IPS DF 4.7 (cell line): ENCODE results near the gene LRRC36.

Experiments
- DNase-seq: peaks from one replicate; pipeline ENCODE4 v3.0.0-alpha.2; 2013; ENCODE audit warnings: low spot score; ENCODE audit errors: extremely low read depth

The LRRC36 gene

GRCh38 chr16:67294171-67294757 is 32.4 kb upstream of the LRRC36 start:
- DNase-seq, result no peak

- no peak for DNase-seq
Observed at GRCh38 chr16:67294938-67295361, 31.7 kb upstream of the LRRC36 start.

GRCh38 chr16:67296420-67296819 is 30.2 kb upstream of the LRRC36 start:
- DNase-seq, result no peak

GRCh38 chr16:67298277-67298676 is 28.3 kb upstream of the LRRC36 start:
- no peak for DNase-seq

- DNase-seq, result no peak
Observed at GRCh38 chr16:67299269-67299668, 27.3 kb upstream of the LRRC36 start.

GRCh38 chr16:67301080-67301782 is 25.4 kb upstream of the LRRC36 start:
- DNase-seq, result no peak

DNA sequence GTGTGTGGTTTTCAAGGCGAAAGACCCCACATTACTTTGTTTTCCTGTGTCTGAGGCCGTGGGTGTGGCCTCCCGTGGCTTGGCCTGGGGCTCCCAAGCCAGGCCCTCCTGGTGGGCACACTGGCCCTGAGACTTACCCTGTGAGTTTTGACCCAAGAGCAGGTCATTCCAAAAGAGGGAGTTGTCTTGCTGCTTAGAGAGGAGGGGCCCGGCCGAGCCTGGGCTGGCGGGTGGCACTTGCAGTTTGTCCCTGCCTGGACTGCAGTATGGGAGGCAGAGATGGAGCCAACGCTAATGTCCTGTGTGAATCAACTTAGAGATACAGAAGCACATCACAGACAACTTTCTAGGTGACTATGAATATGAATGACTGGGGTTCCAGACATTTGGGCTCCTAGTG is 24.5 kb upstream of the LRRC36 start:
- no peak for DNase-seq

- no peak for DNase-seq
Observed at GRCh38 chr16:67302970-67303369, 23.6 kb upstream of the LRRC36 start.

DNA sequence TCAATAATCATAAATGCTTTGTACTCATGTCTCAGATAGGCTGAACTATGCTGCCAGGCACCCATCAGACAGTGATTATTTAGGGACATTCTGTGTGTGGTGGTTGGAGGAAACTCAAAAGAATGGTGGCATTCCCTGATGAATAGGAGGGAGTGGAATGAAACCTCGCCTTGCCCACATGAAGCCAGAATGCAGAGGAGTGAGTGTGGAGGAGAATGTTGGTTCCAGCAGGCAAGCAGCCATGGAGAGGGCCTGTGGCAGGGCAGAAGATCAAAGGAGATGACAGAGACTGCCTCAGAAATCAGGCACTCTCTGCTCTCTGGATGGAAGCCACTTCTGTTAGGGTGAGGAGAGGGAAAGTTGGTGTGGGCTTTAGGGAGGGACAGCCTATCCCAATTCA is 22.6 kb upstream of the LRRC36 start:
- DNase-seq, result no peak

DNA sequence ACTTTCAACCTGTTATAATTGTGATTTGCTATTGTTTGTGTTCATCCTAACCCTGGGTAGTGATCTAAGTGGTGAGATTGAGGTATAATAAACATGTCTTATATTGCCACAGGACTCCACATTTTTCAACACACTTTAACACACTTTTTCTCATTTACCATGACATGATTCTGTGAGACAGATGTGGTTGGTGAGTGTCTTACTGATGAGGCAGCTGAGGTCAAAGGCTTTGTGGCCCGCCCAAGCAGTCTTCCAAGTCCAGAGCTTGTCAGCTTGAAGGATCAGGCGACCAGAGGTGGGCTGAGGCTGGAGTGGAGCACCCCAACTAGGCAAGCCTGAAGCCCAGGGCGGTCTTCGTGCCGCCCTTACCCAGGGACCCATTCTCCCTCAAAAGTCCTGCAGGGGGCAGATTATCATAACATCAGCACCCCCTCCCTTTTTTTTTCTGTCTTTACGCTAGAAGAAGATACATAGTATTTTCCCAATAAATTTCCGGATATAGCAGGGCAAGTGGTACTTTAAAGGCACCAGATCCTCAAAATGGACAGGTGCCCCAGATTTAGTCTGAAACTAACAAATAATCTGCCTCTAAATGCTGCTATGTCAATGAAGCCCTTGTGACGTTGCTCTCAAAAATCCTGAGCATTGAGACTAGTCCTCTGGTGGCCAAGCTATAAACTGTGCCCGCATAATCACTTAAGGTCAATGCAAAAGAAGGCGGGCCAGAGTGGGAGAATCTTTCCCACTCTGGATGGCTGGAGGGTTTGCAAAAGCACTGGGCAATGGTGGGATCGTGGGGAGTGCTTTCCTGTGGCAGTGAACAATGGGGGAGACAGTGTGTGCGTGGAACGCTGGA is 21.2 kb upstream of the LRRC36 start:
- DNase-seq, result no peak

DNA sequence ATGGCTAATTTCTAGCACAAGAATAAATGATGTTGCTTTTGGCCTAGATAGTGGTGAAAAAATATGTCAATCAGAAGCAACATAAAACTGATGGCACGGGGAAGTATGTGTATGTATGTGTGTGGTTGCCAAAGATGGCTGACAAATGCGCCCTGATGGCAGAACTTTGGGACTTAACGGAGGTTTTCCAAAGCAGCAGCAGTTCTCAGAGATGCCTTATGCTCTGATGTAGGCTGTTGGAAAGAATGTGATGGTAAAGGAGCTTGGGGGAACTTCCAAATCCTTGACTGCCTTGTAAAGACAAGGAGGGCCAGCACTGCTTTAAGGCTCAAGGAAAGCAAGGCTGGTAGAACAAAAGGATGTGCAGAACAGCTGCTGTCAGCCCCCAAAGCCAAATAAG is 16.1 kb upstream of the LRRC36 start:
- DNase-seq, result no peak

GRCh38 chr16:67311607-67312488 is 14.8 kb upstream of the LRRC36 start:
- no peak for DNase-seq

DNA sequence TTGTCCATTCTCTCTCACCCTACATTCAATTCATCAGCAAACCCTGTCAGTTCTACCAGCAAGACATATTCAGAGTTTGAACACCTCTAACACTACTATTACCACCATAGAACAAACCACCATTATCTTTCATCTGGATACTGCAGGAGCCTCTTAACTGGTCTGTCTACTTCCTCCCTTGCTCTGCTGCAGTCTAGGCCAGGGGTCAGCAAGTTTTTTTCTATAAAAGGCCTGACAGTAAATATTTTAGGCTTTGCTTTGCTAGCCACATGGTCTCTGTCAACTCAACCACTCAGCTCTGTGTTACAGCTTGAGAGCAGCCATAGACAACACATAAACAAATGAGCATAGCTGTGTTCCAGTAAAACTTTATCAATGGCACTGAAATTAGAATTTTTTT is 13.9 kb upstream of the LRRC36 start:
- DNase-seq, result no peak

GRCh38 chr16:67317853-67318252 is 8.8 kb upstream of the LRRC36 start:
- no peak for DNase-seq

DNA sequence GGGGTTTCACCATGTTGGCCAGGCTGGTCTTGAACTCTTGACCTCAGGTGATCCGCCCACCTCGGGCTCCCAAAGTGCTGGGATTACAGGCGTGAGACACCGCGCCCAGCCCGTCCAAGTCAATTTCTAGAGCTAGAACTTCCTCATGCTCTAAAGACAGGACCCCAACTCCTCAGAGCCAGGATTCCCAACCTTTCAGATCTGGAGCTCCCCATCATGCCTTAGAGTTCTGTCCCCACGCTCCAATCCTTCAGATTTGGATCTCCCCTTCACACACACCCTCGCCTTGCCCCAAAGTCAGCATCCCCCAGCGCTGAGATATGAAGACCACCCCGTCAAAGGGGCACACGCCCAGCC is 522 bp upstream of the LRRC36 start:
- no peak for DNase-seq

DNA sequence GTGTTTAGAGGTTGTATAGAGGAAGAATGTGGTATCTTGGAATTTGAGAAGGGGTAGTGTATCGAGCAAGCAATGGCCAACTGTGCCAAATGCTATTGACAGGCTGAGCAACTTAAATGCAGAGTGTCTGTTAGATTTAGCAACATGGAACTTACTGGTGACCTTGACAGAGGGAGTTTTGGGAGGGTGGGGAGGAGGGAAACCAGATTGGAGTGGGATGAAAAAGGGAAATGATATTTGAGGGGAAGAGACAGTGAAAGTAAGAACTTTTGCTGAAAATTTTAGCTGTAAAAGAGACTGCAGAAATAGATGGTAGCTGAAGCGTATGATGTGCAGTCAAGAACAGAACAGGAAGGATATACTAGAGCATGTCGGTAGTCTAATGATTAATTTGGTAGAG is 1.1 kb downstream of the LRRC36 start:
- DNase-seq, result no peak

- DNase-seq, result no peak
Observed at GRCh38 chr16:67329901-67330300, 3.3 kb downstream of the LRRC36 start.

DNA sequence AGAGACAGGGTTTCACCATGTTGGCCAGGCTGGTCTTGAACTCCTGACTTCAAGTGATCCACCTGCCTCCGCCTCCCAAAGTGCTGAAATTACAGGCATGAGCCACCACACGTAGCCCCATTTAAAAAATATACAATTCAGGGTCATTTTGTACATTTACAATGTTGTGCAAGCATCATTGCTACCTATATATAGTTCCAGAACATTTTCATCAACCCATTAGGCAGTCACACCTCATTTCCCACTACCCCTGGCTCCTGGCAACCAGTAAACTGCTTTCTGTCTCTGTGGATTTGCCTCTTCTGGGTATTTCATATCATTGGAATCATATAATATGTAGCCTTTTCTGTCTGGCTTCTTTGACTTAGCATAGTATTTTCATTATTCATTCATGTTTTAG is 6.7 kb downstream of the LRRC36 start:
- DNase-seq, result no peak

DNA sequence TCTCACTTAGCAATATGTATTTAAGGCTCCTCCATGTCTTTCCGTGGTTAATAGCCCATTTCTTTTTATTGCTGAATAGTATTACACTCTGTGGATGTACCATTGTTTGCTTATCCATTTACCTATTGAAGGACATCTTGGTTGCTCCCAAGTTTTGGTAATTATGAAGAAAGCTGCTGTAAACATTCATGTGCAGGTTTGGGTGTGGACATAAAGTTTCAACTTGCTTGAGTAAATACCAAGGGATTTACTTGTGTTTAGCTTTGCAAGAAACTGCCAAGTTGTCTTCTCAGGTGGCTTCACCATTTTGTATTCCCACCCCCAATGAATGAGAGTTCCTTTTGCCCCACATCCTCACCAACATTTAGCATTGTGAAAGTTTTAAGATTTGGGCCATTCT is 9.5 kb downstream of the LRRC36 start:
- DNase-seq, result no peak

DNA sequence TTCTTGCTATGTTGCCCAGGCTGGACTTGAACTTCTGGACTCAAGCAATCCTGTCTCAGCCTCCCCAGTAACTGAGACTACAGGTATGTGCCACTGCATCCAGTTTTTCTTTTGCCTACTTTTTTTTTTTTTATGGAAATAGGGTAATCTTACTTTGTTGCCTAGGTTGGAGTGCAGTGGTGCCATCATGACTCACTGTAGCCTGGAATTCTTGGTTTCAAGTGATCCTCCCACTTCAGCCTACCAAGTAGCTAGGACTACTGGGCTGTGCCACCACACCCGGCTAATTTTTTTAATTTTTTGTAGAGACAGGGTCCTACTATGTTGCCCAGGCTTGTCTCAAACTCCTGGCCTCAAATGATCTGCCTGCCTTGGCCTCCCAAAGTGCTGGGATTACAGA is 10.0 kb downstream of the LRRC36 start:
- no peak for DNase-seq

DNA sequence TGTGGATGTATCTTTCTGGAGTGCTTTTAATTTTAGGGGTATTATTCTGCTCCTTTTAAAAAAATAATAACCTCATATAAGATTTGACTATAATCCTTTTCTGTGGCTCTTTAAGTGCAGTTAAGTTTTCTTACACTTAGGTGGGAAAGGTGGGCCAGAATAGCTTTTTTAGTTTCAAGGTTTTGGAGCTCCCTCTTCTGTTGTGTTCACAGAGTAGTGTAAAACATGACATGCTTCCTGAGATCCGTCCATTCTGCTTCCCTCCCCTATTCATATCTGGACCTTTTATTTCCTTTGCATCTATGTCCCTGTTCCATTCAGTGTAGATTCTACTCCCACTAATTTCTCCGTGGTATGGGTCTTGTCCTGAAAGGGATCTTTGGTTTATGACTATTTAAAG is 12.8 kb downstream of the LRRC36 start:
- DNase-seq, result no peak

- no peak for DNase-seq
Observed at GRCh38 chr16:67341250-67341649, 14.6 kb downstream of the LRRC36 start.
